Mucosa of stomach (tissue), 1 donor: ENCODE data around the gene MMUT.
"Not testable (repeated sequence)": the region's sequence is repeated elsewhere in the genome, so short reads cannot be mapped to it uniquely, and the experiment has no call there.

Experiments
- H3K27me3 ChIP-seq: one replicate; pipeline ENCODE4 v1.7.0; 2013; ENCODE audit warnings: mild to moderate bottlenecking, low read length; ENCODE audit not compliant: control insufficient read depth, insufficient read depth
- H3K36me3 ChIP-seq: one replicate; pipeline ENCODE4 v1.7.0; 2013; ENCODE audit warnings: low read length; ENCODE audit not compliant: control insufficient read depth, insufficient read depth
- H3K4me1 ChIP-seq: one replicate; pipeline ENCODE4 v1.7.0; 2013; ENCODE audit warnings: mild to moderate bottlenecking, low read length; ENCODE audit not compliant: control insufficient read depth, insufficient read depth
- H3K4me3 ChIP-seq: one replicate; pipeline ENCODE4 v1.7.0; 2013; ENCODE audit warnings: low read length
- H3K9ac ChIP-seq: one replicate; pipeline ENCODE4 v1.7.0; 2013; ENCODE audit warnings: mild to moderate bottlenecking, low read length, moderate library complexity
- H3K9me3 ChIP-seq: one replicate; pipeline ENCODE4 v1.7.0; 2013; ENCODE audit warnings: mild to moderate bottlenecking, low read length, moderate library complexity; ENCODE audit not compliant: control insufficient read depth
- donor health status: Pancreatic carcinoma.

The MMUT gene

DNA sequence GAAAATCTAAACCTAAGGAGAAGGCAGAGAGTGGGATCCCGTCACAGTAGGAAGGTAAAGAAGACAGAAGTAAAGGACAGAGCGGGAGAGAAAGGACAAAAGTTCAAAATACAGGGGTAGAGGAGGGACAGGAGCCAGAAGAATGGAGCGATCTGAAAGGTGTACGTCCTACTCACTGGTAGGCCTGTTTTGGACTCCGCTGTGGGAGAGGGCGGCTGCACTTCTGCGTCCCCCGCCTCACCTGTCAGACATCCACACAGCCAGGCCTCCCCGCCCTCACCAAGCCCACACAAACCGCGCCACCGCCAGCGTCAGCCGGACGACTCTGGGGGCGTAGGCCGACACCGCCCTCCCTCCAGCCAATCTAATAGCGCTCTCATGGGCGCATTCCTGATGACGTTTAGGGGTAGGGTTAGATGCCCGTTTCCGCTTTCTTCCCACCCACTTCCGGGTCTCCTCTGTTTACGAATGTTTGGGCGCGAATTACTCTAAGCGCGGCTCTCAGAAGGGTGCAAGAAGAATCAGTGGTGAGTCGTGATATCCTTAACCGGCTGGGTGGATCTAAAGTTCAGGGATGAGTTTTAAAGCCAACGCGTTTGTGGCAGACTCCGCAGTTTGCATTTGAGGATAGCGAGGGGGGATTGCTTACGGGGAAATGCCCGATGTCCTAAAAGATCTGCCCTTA, at the start of gene MMUT, which contains the start of gene CENPQ:
Gene MMUT, minus strand, starts transcription at position 327 of the 685 bp plus-strand sequence. CDS start 3,787 bp downstream, outside the sequence.
Gene CENPQ, plus strand, starts transcription at position 444 of the 685 bp plus-strand sequence. CDS start 6,807 bp downstream, outside the sequence.
- Histone ChIP-seq H3K4me1 (peaks cover 8% of the 10 kb centered on the region), H3K4me3 (peak within 1 kb of the TSS; percentile 98)

DNA sequence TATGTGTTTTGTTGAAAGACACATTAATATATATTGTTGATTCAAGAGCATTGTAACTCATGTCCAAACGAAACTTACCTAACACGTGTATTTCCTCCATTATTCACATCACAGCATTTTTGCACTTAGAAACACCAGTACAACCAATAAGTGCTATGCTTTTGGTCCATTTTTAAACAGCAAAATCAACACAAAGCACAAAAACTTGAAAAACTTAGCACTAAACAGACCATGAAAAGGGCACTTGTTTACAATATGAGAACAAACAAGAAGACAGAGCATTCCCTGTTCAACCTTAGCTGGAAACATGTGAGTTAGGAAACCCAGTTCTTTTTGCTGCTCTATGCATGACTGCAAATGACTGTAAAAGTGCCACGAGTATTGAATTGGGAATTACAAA, 46.3 kb upstream of the MMUT start:
- Histone ChIP-seq H3K9me3 (no peaks in the 10 kb centered on the region), H3K9ac (no peak overlapping the region), H3K4me3 (no peak overlapping the region), H3K4me1 (peaks cover 14% of the 10 kb centered on the region), H3K36me3 (no peaks in the 10 kb centered on the region), H3K27me3 (no peaks in the 10 kb centered on the region)

More for the DNA sequence above, at the start of gene MMUT, which contains the start of gene CENPQ:
- Histone ChIP-seq H3K9ac (peak within 1 kb of the TSS; percentile 85), H3K36me3 (no peaks in the 10 kb centered on the region), H3K27me3 (no peaks in the 10 kb centered on the region), H3K9me3 (no peaks in the 10 kb centered on the region)

DNA sequence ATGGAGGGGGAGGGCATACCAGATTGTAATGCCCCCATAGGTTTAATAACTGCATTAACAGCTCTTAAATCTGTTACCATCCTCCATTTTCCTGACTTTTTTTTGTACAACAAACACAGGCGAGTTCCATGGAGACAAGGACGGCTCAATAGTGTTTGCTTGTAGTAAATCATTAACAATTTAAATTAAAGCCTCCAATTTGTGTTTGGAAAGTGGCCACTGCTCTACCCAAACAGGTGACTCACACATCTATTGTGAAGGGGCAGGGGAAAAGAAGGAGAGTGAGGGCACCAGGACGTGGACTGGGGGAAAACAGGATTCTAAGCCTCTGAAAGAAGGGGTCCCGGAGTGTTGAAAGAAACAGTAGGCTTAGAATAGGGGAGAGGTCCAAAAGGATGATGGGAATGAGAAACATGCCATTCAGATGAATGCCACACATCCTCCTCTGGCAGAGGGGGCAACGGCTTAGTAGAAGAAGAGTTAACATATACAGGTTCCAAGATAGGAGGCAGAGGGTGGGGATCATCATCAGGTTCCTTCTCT, 43.6 kb upstream of the MMUT start:
- Histone ChIP-seq H3K4me1 (peaks cover 14% of the 10 kb centered on the region), H3K9ac (no peak overlapping the region), H3K27me3 (no peaks in the 10 kb centered on the region), H3K9me3 (no peaks in the 10 kb centered on the region), H3K36me3 (no peaks in the 10 kb centered on the region), H3K4me3 (no peak overlapping the region)

DNA sequence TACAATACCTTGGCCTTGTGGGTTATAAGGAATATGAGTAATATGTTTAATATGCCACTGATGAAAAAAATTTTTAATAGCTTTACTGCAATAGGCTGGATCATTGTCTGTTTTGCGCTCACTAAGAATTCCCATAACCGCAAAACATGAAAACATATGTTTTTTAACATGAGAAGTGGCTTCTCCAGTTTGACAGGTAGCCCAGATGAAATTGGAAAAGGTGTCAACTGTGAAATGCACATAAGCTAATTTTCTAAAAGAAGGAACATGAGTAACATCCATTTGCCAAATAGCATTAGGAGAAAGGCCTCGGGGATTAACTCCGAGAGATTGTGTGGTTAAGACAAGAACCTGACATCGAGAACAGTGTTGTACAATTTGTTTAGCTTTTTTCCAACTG, 41.6 kb upstream of the MMUT start:
- Histone ChIP-seq H3K27me3 (no peaks in the 10 kb centered on the region), H3K9ac (no peak overlapping the region)

DNA sequence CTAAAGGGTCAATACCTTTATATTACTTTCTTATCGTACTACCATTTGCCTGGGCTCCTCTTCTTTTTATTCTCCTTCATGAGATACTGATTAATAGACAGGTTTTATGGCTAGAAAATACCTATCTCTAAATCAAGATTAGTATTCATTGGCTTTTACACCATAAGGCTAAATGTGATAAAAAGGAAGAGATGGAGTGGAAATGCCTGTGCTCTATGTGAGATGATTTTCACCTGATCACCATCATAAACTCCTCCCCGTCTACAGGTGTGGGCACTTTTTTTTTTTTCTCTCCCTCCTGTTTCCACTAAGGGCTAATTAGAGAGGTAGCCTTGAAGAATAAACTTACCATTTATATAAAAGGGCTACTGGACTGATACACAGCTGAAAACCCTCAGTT, 36.6 kb upstream of the MMUT start, which contains the start of gene GLYATL3:
Gene GLYATL3, plus strand, starts transcription at position 301 of the 400 bp plus-strand sequence. CDS start 12,068 bp downstream, outside the sequence.
- Histone ChIP-seq H3K4me1 (no peaks in the 10 kb centered on the region), H3K4me3 (no peak within 1 kb of the TSS), H3K27me3 (no peaks in the 10 kb centered on the region), H3K36me3 (no peaks in the 10 kb centered on the region), H3K9ac (no peak within 1 kb of the TSS), H3K9me3 (no peaks in the 10 kb centered on the region)

More for the DNA sequence above, 41.6 kb upstream of the MMUT start:
- Histone ChIP-seq H3K9me3 (no peaks in the 10 kb centered on the region), H3K4me1 (peaks cover 14% of the 10 kb centered on the region), H3K4me3 (no peak overlapping the region), H3K36me3 (no peaks in the 10 kb centered on the region)

DNA sequence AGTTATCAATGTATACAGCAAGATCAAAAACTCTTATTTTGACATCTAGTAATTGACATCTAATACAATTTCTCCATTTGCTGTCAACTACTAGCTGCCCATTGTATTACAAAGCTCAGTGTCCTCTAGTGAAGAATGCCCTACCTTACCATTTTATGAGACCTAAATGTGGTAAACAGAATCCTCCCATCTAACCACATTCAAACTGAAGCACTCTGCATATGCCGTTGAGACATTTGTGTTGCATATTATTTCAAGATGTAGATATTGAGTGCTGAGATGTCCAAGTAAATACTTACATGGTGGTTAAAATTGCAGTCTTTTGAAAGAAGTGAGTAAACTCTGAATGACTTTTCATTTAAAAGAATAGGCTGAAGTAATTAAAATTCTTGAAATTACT, 36.1 kb upstream of the MMUT start:
- H3K9ac ChIP-seq: no peak overlapping the region
- H3K36me3 ChIP-seq: no peaks in the 10 kb centered on the region
- H3K27me3 ChIP-seq: no peaks in the 10 kb centered on the region
- H3K9me3 ChIP-seq: no peaks in the 10 kb centered on the region
- H3K4me1 ChIP-seq: no peaks in the 10 kb centered on the region
- no peak overlapping the region for H3K4me3 ChIP-seq

DNA sequence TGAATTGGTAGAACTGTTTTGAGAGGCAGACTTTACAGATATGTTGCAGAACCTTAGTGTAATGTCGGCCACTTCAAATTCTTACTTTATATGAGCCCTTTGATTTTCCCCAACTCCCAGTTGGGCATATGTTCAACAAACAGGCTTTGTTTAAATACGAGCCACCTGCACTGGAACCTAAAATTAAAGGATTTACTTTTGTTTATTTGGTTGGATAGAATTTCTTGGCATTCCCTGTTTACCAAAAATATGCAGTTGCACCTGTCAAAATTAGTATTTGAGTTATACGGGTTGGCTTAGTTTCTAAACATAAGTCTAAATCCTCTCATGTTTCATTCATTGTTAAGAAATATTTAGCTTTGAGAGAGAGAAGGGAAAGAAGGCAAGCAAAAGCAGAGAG, 34.3 kb upstream of the MMUT start:
- H3K27me3 ChIP-seq: no peaks in the 10 kb centered on the region
- H3K4me3 ChIP-seq: no peak overlapping the region
- no peaks in the 10 kb centered on the region for H3K9me3 ChIP-seq
- no peak overlapping the region for H3K9ac ChIP-seq
- H3K4me1 ChIP-seq: no peaks in the 10 kb centered on the region
- no peaks in the 10 kb centered on the region for H3K36me3 ChIP-seq

DNA sequence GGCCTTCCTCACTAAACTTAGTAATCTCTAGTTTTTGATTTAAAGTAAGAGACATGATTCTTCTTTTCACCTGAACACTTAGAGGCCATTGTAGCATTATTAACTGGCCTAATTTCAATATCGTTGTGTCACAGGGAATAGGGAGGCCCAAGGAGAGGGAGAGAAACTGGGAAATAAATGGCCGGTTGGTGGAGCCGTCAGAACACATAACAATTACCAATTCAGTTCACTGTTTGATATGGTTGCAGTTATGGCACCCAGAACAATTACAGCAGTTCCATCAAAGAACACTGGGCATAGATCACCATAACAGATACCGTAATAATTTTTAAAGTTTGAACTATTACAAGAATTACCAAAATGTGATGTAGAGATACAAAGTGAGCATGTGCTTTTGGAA, 27.6 kb upstream of the MMUT start:
- H3K4me1 ChIP-seq: no peaks in the 10 kb centered on the region
- H3K9ac ChIP-seq: no peak overlapping the region
- H3K9me3 ChIP-seq: no peaks in the 10 kb centered on the region
- no peak overlapping the region for H3K4me3 ChIP-seq
- no peaks in the 10 kb centered on the region for H3K27me3 ChIP-seq
- no peaks in the 10 kb centered on the region for H3K36me3 ChIP-seq

DNA sequence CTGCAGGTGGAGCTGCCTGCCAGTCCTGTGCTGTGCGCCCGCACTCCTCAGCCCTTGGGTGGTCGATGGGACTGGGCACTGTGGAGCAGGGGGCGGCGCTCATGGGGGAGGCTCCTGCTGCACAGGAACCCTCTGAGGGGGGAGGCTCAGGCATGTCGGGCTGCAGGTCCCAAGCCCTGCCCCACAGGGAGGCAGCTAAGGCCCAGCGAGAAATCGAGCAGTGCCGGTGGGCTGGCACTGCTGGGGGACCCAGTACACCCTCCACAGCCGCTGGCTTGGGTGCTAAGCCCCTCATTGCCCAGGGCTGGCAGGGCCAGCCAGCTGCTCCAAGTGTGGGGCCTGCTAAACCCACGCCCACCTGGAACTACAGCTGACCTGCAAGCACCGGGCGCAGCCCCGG, 20.3 kb upstream of the MMUT start:
- H3K36me3 ChIP-seq, H3K9ac ChIP-seq, H3K27me3 ChIP-seq, H3K4me1 ChIP-seq, H3K9me3 ChIP-seq, H3K4me3 ChIP-seq: not testable (repeated sequence)

DNA sequence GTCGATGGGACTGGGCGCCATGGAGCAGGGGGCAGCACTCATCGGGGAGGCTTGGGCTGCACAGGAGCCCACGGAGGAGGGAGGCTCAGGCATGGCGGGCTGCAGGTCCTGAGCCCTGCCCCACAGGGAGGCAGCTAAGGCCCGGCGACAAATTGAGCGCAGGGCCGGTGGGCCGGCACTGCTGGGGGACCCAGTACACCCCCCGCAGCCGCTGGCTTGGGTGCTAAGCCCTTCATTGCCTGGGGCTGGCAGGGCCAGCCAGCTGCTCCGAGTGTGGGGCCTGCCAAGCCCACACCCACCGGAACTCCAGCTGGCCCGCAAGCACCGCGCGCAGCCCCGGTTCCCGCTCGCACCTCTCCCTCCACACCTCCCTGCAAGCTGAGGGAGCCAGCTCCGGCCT, 18.8 kb upstream of the MMUT start:
- not testable (repeated sequence) for H3K9ac ChIP-seq, H3K9me3 ChIP-seq, H3K4me3 ChIP-seq, H3K4me1 ChIP-seq, H3K36me3 ChIP-seq, H3K27me3 ChIP-seq

DNA sequence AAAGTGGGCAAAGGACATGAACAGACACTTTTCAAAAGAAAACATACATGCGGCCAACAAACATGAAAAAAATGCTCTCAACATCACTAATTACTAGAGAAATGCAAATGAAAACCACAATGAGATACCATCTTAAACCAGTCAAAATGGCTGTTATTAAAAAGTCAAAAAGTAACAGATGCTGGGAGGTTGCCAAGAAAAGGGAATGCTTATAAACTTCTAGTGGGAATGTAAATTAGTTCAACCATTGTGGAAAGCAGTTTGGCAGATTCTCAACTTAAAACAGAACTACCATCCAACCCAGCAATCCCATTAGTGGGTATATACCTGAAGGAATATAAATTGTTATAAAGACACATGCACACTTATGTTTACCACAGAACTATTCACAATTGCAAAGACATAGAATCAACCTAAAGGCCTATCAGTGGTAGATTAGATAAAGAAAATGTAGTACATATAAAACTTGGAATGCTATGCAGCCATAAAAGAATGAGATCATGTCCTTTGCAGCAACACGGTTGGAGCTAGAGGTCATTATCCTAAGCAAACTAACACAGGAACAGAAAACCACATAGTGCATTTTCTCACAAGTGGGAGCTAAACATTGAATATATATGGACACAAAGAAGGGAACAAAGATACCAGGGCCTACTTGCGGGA, 16.4 kb upstream of the MMUT start:
- Histone ChIP-seq H3K4me3 (no peak overlapping the region), H3K36me3 (no peaks in the 10 kb centered on the region), H3K9ac (no peak overlapping the region), H3K27me3 (no peaks in the 10 kb centered on the region), H3K9me3 (no peaks in the 10 kb centered on the region), H3K4me1 (no peaks in the 10 kb centered on the region)

DNA sequence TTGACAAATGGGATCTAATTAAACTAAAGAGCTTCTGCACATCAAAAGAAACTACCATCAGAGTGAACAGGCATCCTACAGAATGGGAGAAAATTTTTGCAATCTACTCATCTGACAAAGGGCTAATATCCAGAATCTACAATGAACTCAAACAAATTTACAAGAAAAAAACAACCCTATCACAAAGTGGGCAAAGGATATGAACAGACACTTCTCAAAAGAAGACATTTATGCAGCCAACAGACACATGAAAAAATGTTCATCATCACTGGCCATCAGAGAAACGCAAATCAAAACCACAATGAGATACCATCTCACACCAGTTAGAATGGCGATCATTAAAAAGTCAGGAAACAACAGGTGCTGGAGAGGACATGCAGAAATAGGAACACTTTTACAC, 13.5 kb upstream of the MMUT start:
- H3K27me3 ChIP-seq, H3K9ac ChIP-seq, H3K9me3 ChIP-seq, H3K4me1 ChIP-seq, H3K4me3 ChIP-seq, H3K36me3 ChIP-seq: not testable (repeated sequence)
